ENCODE results near the gene CWC27.

GRCh38 chr5:65012301-65012892 lies 243.7 kb downstream of the CWC27 start:
- TF ChIP-seq GATA2 (IDR thresholded peaks at IDR 0.05; ENCODE audit: low read depth, low read length) (no peak), GATA3 (IDR thresholded peaks at IDR 0.05; ENCODE audit: low read depth, low read length) (no peak)

All from SH-SY5Y (cell line).